NOMO-1 treated with dmso at 0.1 percent for 144 hours (cell line): ENCODE results near the gene SLC48A1.

Experiments used
- DNase-seq: peaks from one replicate; lab custom pipeline; 2025; ENCODE audit not compliant: unreplicated experiment; lab: John Stamatoyannopoulos, UW

SLC48A1 gene

GRCh38 chr12:47789712-47790489 is 16.9 kb downstream of the SLC48A1 start:
- no peak for DNase-seq

- no peak for DNase-seq
Observed at GRCh38 chr12:47790676-47791350, 17.8 kb downstream of the SLC48A1 start.

GRCh38 chr12:47791351-47791746 is 18.3 kb downstream of the SLC48A1 start:
- no peak for DNase-seq

DNA sequence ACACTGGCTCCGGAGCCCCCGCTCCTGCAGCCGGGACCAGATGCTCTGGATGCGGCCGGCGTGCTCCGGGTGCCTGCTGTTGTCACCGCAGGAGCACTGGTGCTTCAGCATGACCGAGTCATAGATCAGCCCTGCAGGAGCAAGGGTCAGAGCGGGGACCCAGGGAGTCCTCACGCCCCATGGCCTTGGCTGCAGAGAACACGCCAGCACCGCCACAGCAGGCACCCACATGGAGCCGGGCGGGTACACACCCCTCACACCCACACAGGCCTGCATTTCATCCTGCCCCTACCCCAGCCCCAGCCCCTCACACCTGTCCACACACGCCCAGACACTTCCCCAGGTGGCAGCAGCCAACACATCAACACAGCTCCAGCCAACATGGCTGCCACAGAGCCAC is 18.8 kb downstream of the SLC48A1 start:
- DNase-seq = no peak

GRCh38 chr12:47793015-47793681 is 20.1 kb downstream of the SLC48A1 start:
- no peak for DNase-seq

DNA sequence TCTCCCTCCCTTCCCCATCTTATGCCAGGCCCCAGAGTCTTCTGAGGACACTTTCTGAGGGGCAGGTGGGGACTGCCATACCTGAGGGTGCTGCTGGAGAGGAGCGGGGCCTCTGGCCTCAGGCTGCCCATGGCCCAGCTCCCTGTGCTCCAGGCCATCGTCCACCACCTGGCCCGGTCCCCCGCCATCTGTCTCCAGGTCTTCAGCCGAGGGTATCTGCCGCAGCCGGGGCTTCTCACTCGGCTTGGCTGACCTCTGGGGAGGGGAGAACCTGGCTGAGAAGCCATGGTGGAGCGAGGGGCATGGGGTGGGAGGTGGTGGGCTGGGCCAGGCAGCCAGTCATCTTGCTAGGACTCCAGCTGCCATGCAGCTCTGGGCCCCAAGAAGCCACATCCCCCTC is 21.6 kb downstream of the SLC48A1 start:
- no peak for DNase-seq

DNA sequence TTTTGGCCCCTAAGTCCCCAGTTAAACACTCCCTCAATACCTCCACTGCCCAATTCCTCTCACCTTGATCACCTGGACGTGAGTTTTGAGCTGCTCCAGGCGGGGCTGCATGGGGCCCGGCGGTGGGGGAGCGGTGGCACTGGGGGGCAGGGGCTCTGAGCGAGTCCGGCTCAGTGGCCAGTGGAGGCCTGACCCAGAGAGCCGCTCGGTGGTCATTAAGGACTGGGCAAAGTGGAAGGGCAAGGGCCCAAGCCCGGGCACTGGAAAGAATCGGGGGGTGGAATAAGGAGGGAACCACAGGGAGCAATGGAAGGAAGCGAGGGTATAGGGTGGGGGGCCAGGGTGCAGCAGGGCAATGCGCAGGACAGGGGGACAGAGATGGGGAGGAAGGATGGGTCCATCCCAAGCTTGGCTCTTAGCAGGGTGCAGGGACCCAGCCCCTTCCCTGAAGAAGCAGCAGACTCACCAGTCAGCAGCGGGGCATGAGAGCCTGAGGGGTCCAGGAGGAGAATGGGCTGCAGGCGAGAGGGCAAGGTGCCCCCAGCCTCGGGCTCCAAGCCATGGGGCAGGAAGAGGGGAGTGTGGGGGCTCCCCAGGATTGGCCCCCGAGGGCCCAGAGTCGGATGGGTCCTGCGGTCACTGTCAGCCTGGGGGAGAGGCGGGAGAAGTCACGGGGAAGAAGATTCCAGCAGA is 22.2 kb downstream of the SLC48A1 start:
- no peak for DNase-seq

DNA sequence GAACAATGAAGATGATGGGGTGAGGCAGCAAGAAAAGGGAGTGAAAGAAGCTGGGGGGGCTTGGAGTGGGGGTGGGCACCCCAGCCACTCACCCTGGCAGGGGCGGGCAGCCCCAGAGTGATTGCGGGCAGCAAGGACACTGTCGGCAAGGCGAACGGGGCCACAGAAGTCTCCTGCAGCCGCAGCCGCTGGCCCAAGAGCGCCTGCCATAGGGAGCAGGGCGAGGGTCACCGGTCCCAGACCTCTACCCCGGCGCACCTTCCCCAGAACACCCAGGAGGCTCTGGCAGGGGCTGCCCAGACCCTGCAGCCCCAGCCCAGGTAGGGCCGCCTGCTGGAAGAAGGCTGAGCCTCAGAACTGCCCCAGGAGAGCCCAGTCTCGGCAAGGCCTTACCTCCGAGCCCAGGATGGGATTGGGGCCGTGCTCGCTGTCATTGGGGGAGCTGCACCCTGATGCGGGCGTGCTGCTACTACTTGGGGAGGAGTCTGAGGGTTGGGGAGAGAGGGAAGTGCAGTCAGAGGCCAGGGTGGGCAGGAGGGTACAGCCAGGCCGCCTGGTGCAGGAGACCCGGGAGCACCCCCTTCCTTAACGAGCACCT is 22.9 kb downstream of the SLC48A1 start:
- DNase-seq = no peak

DNA sequence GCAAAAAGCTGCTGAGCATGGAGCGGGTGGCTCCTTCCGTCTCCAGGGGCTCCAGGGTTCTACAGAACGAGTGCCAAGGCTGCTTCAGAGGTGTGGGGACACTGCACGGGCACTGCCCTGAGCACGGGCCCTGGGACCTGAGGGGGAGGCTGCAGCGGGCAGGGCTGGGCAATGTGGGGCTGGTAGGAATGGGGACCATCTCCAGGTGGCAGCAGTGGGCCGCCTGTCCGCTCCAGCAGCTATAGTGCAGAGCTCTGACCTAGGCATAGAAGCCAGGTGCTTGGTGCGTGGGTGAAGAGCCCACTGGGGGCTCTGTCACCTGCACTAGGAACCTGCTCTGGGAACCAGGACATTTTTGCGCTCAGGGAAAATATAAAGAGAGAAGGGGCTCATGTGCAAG is 24.4 kb downstream of the SLC48A1 start:
- no peak for DNase-seq

- DNase-seq = no peak
Observed at GRCh38 chr12:47798382-47798948, 25.4 kb downstream of the SLC48A1 start.

- DNase-seq = no peak
Observed at GRCh38 chr12:47799357-47799955, 26.4 kb downstream of the SLC48A1 start.

DNA sequence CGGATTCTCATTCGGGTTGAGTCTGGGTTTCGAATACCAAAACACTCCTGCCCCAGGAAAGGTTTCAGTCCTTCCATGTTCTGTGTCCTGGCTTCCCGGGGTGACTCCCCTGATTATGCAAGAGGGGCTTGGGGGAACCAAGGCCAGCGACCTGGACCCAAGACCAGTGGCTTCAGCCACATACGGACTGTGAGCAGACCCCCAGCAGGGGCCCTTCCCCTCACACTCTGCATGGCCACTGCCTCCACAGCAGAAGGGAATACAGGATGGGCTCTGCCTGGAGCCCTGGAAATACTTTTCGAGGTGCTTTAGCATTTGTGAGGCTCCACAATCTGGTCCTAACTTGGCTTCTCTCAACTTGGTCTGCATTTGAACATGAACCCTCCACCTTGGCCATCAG is 27.5 kb downstream of the SLC48A1 start:
- DNase-seq = no peak

DNA sequence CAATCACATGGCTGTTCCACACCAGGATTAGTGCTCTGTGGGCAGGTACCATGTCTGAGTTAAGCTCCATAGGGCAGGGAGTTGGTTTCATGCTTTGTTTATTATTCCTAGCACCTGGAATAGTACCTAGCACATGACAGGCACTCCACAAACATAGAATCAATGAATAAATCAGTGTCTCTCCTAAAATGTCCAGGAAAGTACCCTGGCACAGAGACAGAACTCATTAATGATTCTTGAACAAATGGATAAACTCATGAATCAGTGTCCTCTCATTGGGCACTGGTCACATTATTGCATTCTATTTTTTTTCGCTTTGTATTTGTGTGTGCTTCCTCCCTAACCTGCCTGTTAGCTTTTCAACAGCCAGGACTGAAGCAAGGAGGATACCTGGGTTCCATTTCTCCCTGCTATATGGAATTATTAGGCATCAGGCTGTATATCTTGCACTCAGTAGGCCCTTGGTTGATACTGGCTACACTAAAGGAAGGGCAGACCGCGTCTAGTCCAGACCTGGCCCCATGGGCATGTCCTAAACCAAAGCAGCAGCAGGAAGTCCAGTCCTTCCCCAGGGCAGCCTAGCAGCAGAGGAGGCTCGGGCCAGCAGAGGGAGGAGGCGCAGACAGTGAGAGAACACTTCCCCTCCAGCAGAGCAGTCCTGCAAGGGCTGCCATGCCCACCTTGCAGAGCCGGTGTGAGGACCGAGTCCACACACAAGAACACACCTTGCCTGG is 28.3 kb downstream of the SLC48A1 start:
- peak; percentile 17 for DNase-seq

GRCh38 chr12:47801904-47802246 is 28.8 kb downstream of the SLC48A1 start:
- no peak for DNase-seq

- no peak for DNase-seq
Observed at GRCh38 chr12:47802312-47802711, 29.3 kb downstream of the SLC48A1 start.

- no peak for DNase-seq
Observed at GRCh38 chr12:47803191-47803875, 30.3 kb downstream of the SLC48A1 start.

DNA sequence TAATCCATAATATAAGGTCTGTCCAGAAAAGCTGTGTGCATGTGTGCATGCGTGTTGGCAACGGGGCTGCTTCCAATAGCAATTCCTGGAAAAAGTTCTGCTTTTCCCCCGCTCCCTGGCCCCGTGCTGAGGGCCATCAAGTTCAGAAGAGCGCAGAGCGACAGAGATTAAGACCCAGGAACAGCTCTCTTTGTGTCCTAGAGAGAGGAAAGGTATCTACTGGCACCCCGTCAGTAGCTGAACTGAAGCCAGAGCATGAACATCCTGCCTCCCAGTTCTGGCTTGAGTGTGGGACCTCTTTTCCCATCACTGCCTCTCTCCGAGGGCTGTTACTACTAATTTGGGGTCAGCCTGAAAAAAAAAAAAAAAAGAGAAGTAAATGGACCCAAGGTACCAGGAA is 31.1 kb downstream of the SLC48A1 start:
- DNase-seq = no peak

- DNase-seq = no peak
Observed at GRCh38 chr12:47805417-47805816, 32.4 kb downstream of the SLC48A1 start.

GRCh38 chr12:47807338-47807737 is 34.3 kb downstream of the SLC48A1 start:
- no peak for DNase-seq
